ENCODE measurements around the gene DUOX2.

DNA sequence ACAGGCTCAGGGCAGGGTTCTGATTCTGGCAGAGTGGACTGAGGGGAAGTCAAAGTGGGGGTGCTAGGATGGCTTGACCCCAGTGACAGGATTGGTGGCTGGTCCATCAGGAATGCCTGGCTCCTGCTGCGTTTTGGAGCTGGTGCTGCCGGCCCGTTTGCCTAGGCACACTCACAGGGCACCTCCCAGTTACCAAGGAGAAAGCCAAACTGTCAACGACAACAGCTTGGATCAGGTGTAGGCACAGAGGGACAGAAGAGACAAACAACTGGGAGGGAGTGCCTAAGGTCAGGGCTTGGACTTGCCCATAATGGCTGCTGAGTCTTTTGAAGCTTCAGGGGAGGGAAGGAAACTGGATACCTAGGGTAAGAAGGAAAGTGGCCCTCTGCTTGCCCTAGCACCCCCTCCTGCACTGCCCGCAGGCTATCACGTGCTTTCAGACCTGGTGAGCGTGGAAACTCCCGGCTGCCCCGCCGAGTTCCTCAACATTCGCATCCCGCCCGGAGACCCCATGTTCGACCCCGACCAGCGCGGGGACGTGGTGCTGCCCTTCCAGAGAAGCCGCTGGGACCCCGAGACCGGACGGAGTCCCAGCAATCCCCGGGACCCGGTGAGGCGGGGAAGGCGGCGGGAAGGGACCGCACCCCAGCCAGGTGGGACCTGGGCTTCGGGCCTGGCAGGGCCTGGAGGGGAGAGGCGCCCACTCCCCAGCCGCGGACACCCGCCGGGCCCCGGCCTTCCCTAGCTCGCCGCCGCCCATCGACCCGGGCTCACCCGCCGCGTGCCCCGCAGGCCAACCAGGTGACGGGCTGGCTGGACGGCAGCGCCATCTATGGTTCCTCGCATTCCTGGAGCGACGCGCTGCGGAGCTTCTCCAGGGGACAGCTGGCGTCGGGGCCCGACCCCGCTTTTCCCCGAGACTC lies 21.0 kb upstream of the DUOX2 start:
- TF ChIP-seq, protein P1, sequence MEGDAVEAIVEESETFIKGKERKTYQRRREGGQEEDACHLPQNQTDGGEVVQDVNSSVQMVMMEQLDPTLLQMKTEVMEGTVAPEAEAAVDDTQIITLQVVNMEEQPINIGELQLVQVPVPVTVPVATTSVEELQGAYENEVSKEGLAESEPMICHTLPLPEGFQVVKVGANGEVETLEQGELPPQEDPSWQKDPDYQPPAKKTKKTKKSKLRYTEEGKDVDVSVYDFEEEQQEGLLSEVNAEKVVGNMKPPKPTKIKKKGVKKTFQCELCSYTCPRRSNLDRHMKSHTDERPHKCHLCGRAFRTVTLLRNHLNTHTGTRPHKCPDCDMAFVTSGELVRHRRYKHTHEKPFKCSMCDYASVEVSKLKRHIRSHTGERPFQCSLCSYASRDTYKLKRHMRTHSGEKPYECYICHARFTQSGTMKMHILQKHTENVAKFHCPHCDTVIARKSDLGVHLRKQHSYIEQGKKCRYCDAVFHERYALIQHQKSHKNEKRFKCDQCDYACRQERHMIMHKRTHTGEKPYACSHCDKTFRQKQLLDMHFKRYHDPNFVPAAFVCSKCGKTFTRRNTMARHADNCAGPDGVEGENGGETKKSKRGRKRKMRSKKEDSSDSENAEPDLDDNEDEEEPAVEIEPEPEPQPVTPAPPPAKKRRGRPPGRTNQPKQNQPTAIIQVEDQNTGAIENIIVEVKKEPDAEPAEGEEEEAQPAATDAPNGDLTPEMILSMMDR (IDR thresholded peaks at IDR 0.05; ENCODE audit: low read depth, low read length, missing input control), result no peak
- no peak for TF ChIP-seq EGR1 (IDR thresholded peaks at IDR 0.05; ENCODE audit: low read depth in 2 of 2)
- no peak for TF ChIP-seq YY1 (IDR thresholded peaks at IDR 0.05)
